Fibroblast of lung (primary cell): ENCODE data around the gene CD151.

Experiments used
- EZH2 ChIP-seq: IDR thresholded peaks from 2 replicates; pipeline ENCODE4 v1.5.1; 2012; ENCODE audit warnings: low read length, control low read depth, mild to moderate bottlenecking; ENCODE audit errors: missing control alignments
- TF ChIP-seq, protein P1 (sequence below), 2 donors: IDR thresholded peaks in 1 of 2; conservative IDR thresholded peaks in 1 of 2; 1 replicate in 1 of 2; 2 replicates in 1 of 2; pipeline ENCODE4 v1.5.1; 2011 to 2012; ENCODE audit warnings: low read length in 2 of 2, control low read depth in 1 of 2, inconsistent platforms in 1 of 2, low read depth in 1 of 2, mild to moderate bottlenecking in 1 of 2

DNA sequence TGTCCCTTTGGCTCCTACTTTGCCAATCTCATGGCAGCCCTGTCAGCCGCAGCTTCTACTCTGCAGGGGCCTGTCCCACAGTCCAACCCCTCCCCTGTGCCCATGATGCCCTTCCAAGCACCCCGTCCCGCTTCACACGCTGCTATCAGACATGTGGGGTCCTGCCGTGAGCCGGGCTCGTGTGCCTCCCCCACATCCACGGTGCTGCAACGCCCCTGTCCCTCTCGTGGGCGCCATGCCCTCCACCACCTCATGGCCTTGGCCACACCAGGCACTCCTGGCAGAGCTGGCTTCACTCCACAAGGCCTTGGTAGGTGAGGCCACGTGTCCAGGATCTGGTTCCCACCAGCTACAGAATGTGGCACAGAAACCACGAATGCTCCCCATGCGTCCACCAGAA is 54.8 kb downstream of the CD151 start:
- TF ChIP-seq, protein P1, sequence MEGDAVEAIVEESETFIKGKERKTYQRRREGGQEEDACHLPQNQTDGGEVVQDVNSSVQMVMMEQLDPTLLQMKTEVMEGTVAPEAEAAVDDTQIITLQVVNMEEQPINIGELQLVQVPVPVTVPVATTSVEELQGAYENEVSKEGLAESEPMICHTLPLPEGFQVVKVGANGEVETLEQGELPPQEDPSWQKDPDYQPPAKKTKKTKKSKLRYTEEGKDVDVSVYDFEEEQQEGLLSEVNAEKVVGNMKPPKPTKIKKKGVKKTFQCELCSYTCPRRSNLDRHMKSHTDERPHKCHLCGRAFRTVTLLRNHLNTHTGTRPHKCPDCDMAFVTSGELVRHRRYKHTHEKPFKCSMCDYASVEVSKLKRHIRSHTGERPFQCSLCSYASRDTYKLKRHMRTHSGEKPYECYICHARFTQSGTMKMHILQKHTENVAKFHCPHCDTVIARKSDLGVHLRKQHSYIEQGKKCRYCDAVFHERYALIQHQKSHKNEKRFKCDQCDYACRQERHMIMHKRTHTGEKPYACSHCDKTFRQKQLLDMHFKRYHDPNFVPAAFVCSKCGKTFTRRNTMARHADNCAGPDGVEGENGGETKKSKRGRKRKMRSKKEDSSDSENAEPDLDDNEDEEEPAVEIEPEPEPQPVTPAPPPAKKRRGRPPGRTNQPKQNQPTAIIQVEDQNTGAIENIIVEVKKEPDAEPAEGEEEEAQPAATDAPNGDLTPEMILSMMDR (conservative IDR thresholded peaks at IDR 0.05 in 1 of 2, IDR thresholded peaks at IDR 0.05 in 1 of 2; ENCODE audit: low read depth in 1 of 2, low read length in 2 of 2) = no peak
- no peak for TF ChIP-seq EZH2
